ENCODE results near the gene B9D1.

DNA sequence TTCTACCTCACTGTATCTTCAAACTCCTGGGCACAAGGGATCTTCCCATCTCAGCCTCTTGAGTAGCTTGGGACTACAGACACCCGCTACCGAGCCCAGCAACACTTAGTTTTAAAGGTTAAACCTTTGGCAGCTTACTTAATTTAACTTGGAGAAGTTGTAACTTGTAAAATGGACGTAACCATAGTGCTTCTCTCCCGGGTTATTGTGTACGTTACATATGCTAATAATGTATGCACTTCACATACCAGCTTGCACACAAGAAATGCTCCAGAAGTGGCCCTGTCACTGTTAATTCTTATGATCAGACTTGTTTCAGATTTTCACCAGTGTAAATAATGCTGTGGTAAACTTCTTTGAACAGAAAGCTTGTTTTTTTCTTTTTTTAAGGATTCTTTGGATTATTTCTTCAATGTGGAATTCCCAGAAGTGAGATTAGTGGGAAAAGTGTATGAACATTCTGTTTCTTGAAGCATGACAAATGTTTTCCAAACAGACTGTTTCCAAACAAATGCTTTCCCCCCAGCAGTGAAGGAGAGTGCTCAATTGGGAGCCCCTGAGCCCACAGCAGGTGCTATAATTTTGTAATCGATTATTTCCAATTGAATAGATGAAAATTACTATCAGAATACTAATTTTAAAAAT lies 63.8 kb downstream of the B9D1 start:
- TF ChIP-seq, protein P1, sequence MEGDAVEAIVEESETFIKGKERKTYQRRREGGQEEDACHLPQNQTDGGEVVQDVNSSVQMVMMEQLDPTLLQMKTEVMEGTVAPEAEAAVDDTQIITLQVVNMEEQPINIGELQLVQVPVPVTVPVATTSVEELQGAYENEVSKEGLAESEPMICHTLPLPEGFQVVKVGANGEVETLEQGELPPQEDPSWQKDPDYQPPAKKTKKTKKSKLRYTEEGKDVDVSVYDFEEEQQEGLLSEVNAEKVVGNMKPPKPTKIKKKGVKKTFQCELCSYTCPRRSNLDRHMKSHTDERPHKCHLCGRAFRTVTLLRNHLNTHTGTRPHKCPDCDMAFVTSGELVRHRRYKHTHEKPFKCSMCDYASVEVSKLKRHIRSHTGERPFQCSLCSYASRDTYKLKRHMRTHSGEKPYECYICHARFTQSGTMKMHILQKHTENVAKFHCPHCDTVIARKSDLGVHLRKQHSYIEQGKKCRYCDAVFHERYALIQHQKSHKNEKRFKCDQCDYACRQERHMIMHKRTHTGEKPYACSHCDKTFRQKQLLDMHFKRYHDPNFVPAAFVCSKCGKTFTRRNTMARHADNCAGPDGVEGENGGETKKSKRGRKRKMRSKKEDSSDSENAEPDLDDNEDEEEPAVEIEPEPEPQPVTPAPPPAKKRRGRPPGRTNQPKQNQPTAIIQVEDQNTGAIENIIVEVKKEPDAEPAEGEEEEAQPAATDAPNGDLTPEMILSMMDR (IDR thresholded peaks at IDR 0.05; ENCODE audit: low read length) = no peak
- no peak for TF ChIP-seq EZH2phosphoT487 (IDR thresholded peaks at IDR 0.05; ENCODE audit: low read length)

Measured in MM.1S (cell line).